Neural cell (in vitro differentiated cells): ENCODE data around the gene FLVCR1. TPM values are rescaled to one million over a fixed set of nuclear protein-coding genes. Genes with fewer than 3 reads are reported as not detected.
"Not testable (repeated sequence)": the region's sequence is repeated elsewhere in the genome, so short reads cannot be mapped to it uniquely, and the experiment has no call there.

Experiments used
- H2AFZ ChIP-seq: fragments of 200-600, 300-800 bp; sonication (generic), shearing (Covaris generic); 2 replicates; pipeline ENCODE4 v1.6.0; 2014; ENCODE audit warnings: low read depth, mild to moderate bottlenecking, antibody characterized with exemption, low read length, moderate library complexity
- H3F3A ChIP-seq: fragments of 200-600 bp; shearing (Covaris generic); 2 replicates; pipeline ENCODE4 v1.6.1; 2016; ENCODE audit warnings: mild to moderate bottlenecking, moderate library complexity, mixed read lengths, antibody characterized with exemption, low read length; ENCODE audit not compliant: insufficient read depth, poor library complexity, severe bottlenecking
- H3K27ac ChIP-seq: fragments of 200-600, 300-800 bp; sonication (generic), shearing (Covaris generic); 2 replicates; pipeline ENCODE4 v1.5.1; 2014; ENCODE audit warnings: mild to moderate bottlenecking, low read length, moderate library complexity
- H3K27me3 ChIP-seq: fragments of 300-800, 200-600 bp; sonication (generic), shearing (Covaris generic); 2 replicates; pipeline ENCODE4 v1.6.0; 2014; ENCODE audit warnings: mild to moderate bottlenecking, low read depth, low read length, moderate library complexity; ENCODE audit not compliant: insufficient read depth
- H3K36me3 ChIP-seq: fragments of 300-800, 200-600 bp; sonication (generic), shearing (Covaris generic); 2 replicates; pipeline ENCODE4 v1.5.1; 2014; ENCODE audit warnings: mild to moderate bottlenecking, antibody characterized with exemption, low read length, moderate library complexity; ENCODE audit not compliant: insufficient read depth
- H3K4me2 ChIP-seq: fragments of 300-800, 200-600 bp; sonication (generic), shearing (Covaris generic); 2 replicates; pipeline ENCODE4 v1.6.0; 2014; ENCODE audit warnings: mild to moderate bottlenecking, low read length
- H3K4me3 ChIP-seq: fragments of 300-800, 200-600 bp; sonication (generic), shearing (Covaris generic); 2 replicates; pipeline ENCODE4 v1.5.1; 2014; ENCODE audit warnings: mild to moderate bottlenecking, low read length, moderate library complexity
- H3K79me2 ChIP-seq: fragments of 200-600 bp; shearing (Covaris generic); replicated peaks from 2 replicates; pipeline ENCODE4 v1.6.0; 2014; ENCODE audit warnings: mild to moderate bottlenecking, low read length, moderate library complexity; ENCODE audit not compliant: insufficient read depth
- H3K9ac ChIP-seq: fragments of 300-800, 200-600 bp; sonication (generic), shearing (Covaris generic); 2 replicates; pipeline ENCODE4 v1.6.1; 2016; ENCODE audit warnings: mild to moderate bottlenecking, low read length, mixed read lengths
- H3K9me2 ChIP-seq: fragments of 200-600 bp; shearing (Covaris generic); 2 replicates; pipeline ENCODE4 v1.6.1; 2016; ENCODE audit warnings: mild to moderate bottlenecking, low read length, mixed read lengths; ENCODE audit not compliant: insufficient read depth
- H3K9me3 ChIP-seq: fragments of 200-600, 300-800 bp; sonication (generic), shearing (Covaris generic); 2 replicates; pipeline ENCODE4 v1.6.1; 2016; ENCODE audit warnings: mild to moderate bottlenecking, mixed run types, low read length, moderate library complexity, mixed read lengths
- H4K20me1 ChIP-seq: fragments of 200-600 bp; shearing (Covaris generic); 2 replicates; pipeline ENCODE4 v1.6.1; 2016; ENCODE audit warnings: mild to moderate bottlenecking, mixed run types; ENCODE audit not compliant: insufficient read depth
- EP300 ChIP-seq: fragments of 450-650 bp; conservative IDR thresholded peaks from 2 replicates; pipeline ENCODE4 v1.6.1; 2014; ENCODE audit warnings: antibody characterized with exemption, mild to moderate bottlenecking, moderate library complexity; ENCODE audit not compliant: poor library complexity, severe bottlenecking
- EZH2 ChIP-seq: fragments of 200-600, 300-800 bp; shearing (Covaris generic), sonication (generic); IDR thresholded peaks from 2 replicates; pipeline ENCODE4 v1.6.1; 2014; ENCODE audit warnings: antibody characterized with exemption, low read length, borderline replicate concordance, mild to moderate bottlenecking; ENCODE audit not compliant: insufficient read depth, poor library complexity, severe bottlenecking
- MXI1 ChIP-seq: fragments of 450-650 bp; conservative IDR thresholded peaks from 2 replicates; pipeline ENCODE4 v1.6.1; 2014; ENCODE audit warnings: antibody characterized with exemption, mild to moderate bottlenecking; ENCODE audit not compliant: poor library complexity, severe bottlenecking
- POLR2AphosphoS5 ChIP-seq: IDR thresholded peaks from 2 replicates; pipeline ENCODE4 v1.6.1; 2012
- RAD21 ChIP-seq: fragments of 450-650 bp; conservative IDR thresholded peaks from 2 replicates; pipeline ENCODE4 v1.6.1; 2014; ENCODE audit warnings: antibody characterized with exemption, mild to moderate bottlenecking, moderate library complexity
- SMC3 ChIP-seq: fragments of 450-650 bp; conservative IDR thresholded peaks from 2 replicates; pipeline ENCODE4 v1.6.1; 2014; ENCODE audit warnings: antibody characterized with exemption, mild to moderate bottlenecking, moderate library complexity; ENCODE audit not compliant: poor library complexity
- TAF1 ChIP-seq: IDR thresholded peaks from 2 replicates; pipeline ENCODE4 v1.6.1; 2012; ENCODE audit warnings: low read depth
- polyA plus RNA-seq: library from polyadenylated mRNA; depleted of rRNA; stranded (reverse); fragments of >200 nt; gene quantifications from 2 replicates; pipeline ENCODE4 v1.2.3, GENCODE V29; 2014
- TF ChIP-seq, protein P1 (sequence below): fragments of 450-650 bp; IDR thresholded peaks from 2 replicates; pipeline ENCODE4 v1.5.1; 2014; ENCODE audit warnings: antibody characterized with exemption, mild to moderate bottlenecking, moderate library complexity; ENCODE audit not compliant: poor library complexity, severe bottlenecking
- TF ChIP-seq, protein P2 (sequence below): IDR thresholded peaks from 2 replicates; pipeline ENCODE4 v1.6.1; 2012; ENCODE audit warnings: borderline replicate concordance

Gene FLVCR1
- polyA plus RNA-seq, 1 donor from 2014 or later, result 37.8 TPM

DNA sequence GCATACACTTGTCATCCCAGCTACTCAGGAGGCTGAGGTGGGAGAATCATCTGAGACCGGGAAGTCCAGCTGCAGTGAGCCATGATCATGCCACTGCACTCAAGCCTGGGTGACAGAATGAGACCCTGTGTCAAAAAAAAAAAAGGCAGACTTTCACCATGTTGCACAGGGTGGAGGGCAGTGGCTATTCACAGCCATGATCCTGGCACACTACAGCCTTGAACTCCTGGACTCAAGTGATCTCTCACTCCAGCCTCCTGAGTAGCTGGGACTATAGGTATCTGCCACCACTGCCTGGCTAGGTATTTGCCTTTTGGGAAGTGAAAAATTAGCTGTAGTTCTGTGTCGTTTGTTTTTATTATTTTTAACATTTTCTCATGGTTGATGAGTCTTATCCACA lies 29.7 kb upstream of the FLVCR1 start:
- H3K27me3 ChIP-seq, result no peaks in the 10 kb centered on the region
- H3F3A ChIP-seq, result no peaks in the 10 kb centered on the region
- H3K9me2 ChIP-seq, result no peaks in the 10 kb centered on the region
- H3K36me3 ChIP-seq, result no peaks in the 10 kb centered on the region
- no peak overlapping the region for H3K4me3 ChIP-seq
- H3K4me2 ChIP-seq, result no peak overlapping the region
- no peak overlapping the region for H3K27ac ChIP-seq
- H3K79me2 ChIP-seq, result no peaks in the 10 kb centered on the region
- no peak overlapping the region for H2AFZ ChIP-seq
- no peak overlapping the region for H3K9ac ChIP-seq
- H4K20me1 ChIP-seq, result no peaks in the 10 kb centered on the region
- H3K9me3 ChIP-seq, result no peaks in the 10 kb centered on the region
- TF ChIP-seq TAF1, result no peak
- TF ChIP-seq MXI1, result no peak
- no peak for TF ChIP-seq POLR2AphosphoS5
- TF ChIP-seq EP300, result no peak
- TF ChIP-seq, protein P1, sequence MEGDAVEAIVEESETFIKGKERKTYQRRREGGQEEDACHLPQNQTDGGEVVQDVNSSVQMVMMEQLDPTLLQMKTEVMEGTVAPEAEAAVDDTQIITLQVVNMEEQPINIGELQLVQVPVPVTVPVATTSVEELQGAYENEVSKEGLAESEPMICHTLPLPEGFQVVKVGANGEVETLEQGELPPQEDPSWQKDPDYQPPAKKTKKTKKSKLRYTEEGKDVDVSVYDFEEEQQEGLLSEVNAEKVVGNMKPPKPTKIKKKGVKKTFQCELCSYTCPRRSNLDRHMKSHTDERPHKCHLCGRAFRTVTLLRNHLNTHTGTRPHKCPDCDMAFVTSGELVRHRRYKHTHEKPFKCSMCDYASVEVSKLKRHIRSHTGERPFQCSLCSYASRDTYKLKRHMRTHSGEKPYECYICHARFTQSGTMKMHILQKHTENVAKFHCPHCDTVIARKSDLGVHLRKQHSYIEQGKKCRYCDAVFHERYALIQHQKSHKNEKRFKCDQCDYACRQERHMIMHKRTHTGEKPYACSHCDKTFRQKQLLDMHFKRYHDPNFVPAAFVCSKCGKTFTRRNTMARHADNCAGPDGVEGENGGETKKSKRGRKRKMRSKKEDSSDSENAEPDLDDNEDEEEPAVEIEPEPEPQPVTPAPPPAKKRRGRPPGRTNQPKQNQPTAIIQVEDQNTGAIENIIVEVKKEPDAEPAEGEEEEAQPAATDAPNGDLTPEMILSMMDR, result no peak
- no peak for TF ChIP-seq EZH2
- TF ChIP-seq SMC3, result no peak
- no peak for TF ChIP-seq RAD21
- TF ChIP-seq, protein P2, sequence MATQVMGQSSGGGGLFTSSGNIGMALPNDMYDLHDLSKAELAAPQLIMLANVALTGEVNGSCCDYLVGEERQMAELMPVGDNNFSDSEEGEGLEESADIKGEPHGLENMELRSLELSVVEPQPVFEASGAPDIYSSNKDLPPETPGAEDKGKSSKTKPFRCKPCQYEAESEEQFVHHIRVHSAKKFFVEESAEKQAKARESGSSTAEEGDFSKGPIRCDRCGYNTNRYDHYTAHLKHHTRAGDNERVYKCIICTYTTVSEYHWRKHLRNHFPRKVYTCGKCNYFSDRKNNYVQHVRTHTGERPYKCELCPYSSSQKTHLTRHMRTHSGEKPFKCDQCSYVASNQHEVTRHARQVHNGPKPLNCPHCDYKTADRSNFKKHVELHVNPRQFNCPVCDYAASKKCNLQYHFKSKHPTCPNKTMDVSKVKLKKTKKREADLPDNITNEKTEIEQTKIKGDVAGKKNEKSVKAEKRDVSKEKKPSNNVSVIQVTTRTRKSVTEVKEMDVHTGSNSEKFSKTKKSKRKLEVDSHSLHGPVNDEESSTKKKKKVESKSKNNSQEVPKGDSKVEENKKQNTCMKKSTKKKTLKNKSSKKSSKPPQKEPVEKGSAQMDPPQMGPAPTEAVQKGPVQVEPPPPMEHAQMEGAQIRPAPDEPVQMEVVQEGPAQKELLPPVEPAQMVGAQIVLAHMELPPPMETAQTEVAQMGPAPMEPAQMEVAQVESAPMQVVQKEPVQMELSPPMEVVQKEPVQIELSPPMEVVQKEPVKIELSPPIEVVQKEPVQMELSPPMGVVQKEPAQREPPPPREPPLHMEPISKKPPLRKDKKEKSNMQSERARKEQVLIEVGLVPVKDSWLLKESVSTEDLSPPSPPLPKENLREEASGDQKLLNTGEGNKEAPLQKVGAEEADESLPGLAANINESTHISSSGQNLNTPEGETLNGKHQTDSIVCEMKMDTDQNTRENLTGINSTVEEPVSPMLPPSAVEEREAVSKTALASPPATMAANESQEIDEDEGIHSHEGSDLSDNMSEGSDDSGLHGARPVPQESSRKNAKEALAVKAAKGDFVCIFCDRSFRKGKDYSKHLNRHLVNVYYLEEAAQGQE, result no peak

DNA sequence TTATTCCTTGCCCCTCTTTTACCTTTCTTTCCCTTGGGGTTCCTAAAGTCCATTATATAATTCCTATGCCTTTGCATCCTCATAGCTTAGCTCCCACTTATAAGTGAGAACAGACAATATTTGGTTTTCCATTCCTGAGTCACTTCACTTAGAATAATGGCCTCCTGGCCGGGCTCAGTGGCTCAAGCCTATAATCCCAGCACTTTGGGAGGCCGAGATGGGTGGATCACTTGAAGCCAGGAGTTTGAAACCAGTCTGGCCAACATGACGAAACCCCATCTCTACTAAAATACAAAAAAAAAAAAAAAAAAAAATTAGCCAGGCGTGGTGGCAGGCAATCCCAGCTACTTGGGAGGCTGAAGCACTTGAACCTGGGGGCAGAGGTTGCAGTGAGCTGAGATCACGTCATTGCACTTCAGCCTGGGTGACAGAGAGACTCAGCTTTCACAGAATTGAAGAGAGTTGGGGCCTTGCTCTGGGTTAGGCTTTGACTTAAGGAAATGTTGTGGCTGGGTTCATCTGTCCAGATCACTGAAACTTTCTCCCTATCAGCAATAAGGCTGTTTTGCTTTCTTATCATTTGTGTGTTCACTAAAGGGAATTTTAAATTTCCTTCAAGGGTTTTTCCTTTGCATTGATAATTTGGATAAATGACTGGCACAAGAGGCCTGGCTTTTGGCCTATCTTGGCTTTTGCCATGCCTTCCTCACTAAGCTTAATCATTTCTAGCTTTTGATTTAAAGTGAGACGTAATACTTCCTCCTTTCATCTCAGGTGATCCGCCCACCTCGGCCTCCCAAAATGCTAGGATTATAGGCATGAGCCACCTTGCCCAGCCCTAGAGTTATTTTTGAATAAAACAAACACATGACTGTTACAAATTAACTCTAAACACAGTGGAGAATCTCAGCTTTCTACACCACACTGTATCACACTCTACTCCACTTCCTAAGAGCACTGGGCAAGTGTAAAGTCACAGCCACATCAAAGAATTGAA lies 24.6 kb upstream of the FLVCR1 start:
- not testable (repeated sequence) for H3K4me3 ChIP-seq, H2AFZ ChIP-seq

More for the DNA sequence above, 24.6 kb upstream of the FLVCR1 start:
- not testable (repeated sequence) for H4K20me1 ChIP-seq, H3K9ac ChIP-seq, H3K27ac ChIP-seq, H3K4me2 ChIP-seq, H3K79me2 ChIP-seq, H3K36me3 ChIP-seq, H3K27me3 ChIP-seq, H3K9me2 ChIP-seq, H3K9me3 ChIP-seq, H3F3A ChIP-seq
